Measurements from ENCODE around the gene RHOD. TPM values are rescaled to one million over a fixed set of nuclear protein-coding genes. Genes with fewer than 3 reads are reported as not detected.

Gene RHOD
- total and polyA plus RNA-seq, 9 of the 15 experiments (the other 6 are each of a cell fraction or from before 2014, with no cell fraction given), result not detected

DNA sequence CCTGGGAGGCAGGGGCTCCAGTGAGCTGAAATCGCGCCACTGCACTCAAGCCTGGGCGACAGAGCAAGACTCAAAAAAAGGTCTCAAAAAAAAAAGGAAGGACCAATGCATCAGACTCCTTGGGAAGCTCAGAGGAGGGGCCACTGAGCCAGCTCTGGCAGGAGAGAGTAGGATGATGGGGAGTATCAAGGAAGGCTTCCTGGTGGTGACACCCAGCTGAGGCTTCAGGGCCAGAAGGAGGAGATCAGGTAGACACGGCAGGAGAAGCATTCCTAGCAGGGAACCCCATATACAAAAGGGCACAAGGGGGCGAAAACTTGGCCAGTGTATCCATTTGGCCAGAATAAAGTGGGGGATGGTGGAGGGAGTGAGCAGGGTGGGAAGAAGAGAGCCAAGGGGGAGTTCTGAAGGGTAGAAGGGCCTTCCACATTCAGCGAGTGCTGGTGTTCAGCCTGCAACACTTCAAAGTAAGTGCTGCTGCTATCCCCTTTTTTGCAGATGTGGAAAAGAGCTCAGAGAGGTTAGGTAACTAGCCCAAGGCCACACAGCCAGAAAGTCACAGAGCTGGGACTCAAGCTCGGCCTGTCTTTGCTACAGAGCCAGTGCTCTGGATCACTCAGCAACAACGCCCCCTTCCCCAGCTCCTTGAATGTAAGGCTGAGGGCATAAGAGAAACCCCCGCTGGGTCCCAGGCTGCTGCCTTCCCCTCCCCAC is 5.3 kb upstream of the RHOD start (continued):
- TF ChIP-seq, protein P1, sequence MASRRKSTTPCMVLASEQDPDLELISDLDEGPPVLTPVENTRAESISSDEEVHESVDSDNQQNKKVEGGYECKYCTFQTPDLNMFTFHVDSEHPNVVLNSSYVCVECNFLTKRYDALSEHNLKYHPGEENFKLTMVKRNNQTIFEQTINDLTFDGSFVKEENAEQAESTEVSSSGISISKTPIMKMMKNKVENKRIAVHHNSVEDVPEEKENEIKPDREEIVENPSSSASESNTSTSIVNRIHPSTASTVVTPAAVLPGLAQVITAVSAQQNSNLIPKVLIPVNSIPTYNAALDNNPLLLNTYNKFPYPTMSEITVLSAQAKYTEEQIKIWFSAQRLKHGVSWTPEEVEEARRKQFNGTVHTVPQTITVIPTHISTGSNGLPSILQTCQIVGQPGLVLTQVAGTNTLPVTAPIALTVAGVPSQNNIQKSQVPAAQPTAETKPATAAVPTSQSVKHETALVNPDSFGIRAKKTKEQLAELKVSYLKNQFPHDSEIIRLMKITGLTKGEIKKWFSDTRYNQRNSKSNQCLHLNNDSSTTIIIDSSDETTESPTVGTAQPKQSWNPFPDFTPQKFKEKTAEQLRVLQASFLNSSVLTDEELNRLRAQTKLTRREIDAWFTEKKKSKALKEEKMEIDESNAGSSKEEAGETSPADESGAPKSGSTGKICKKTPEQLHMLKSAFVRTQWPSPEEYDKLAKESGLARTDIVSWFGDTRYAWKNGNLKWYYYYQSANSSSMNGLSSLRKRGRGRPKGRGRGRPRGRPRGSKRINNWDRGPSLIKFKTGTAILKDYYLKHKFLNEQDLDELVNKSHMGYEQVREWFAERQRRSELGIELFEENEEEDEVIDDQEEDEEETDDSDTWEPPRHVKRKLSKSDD (conservative IDR thresholded peaks at IDR 0.05; ENCODE audit: low read length), result no peak
- TF ChIP-seq CBX2 (IDR thresholded peaks at IDR 0.05; ENCODE audit: insufficient read depth, low read length, poor library complexity, severe bottlenecking) (no peak), ZFP36 (IDR thresholded peaks at IDR 0.05; ENCODE audit: low read depth, low read length, partially characterized antibody) (peak; percentile 67), PTBP1 (IDR thresholded peaks at IDR 0.05; ENCODE audit: low read depth, low read length) (0 out of 2 replicates have a peak, but pooled peaks have one; percentile 50)

DNA sequence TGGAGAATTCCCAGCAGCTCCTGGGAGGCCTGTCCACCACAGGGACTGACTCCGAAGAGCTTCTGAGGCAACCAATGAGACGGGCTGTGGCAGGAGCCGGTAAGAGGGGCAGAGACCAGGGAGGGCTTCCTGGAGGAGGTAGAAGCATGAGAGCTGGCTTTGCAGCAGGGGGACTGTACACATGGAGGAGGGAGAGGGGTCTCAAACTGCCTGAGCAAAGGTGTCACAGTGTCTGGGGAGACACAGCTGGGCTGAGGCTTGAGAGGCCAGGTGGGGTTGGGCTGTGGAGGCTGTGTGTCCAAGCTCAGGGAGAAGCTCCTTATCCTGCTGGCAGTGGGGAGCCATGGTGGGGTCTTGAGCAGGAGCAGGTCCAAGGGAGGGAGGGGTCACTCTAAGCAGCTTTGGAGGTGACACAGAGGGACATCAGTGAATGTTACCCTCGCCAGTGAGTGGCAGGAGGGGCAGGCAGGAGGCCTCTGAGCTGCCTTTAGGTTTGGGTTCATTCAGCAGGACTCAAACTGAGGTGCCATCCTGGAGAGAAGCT is 4.6 kb upstream of the RHOD start:
- no peaks in the 10 kb centered on the region for H3K27me3 ChIP-seq (ENCODE audit: control insufficient read depth in 2 of 2, insufficient read depth in 2 of 2, low read length in 2 of 2)
- no peak overlapping the region for H3K4me3 ChIP-seq
- ATAC-seq (no peak), FAIRE-seq (no peak), DNase-seq (ENCODE audit: extremely low read depth in 1 of 4, low spot score in 3 of 4) (no peak)
- no peak overlapping the region for H3K9ac ChIP-seq (ENCODE audit: insufficient read depth in 1 of 2, low read depth in 2 of 2, low read length in 2 of 2)
- ChIA-PET POLR2A (interaction anchor here (0.6 kb wide), 2 partner anchors 8 to 327 kb away, joined by 3 to 4 read pairs; no protein-coding TSS in a partner anchor), CTCF (ENCODE audit: low intra/inter-chr PET ratio) (no interaction called here)
- no peaks in the 10 kb centered on the region for H3K79me2 ChIP-seq (ENCODE audit: control insufficient read depth, insufficient read depth, low read length)
- H3K36me3 ChIP-seq (ENCODE audit: control insufficient read depth, insufficient read depth, low read length), result no peaks in the 10 kb centered on the region
- no TSS peak for BruUV-seq (replicated peaks)
- peaks cover 23 to 43% of the 10 kb centered on the region in 2 experiments for H3K4me1 ChIP-seq (replicated peaks in 1 of 2; ENCODE audit: control insufficient read depth in 2 of 2, insufficient read depth in 2 of 2, low read length in 2 of 2)
- H3K27ac ChIP-seq (ENCODE audit: extremely low read depth, low read depth, low read length), result no peak overlapping the region
- H4K20me1 ChIP-seq (replicated peaks; ENCODE audit: control insufficient read depth, insufficient read depth, low read length), result no peaks in the 10 kb centered on the region
- in situ Hi-C loops (cut with MboI), result no loop called here
- H3K4me2 ChIP-seq (ENCODE audit: insufficient read depth, low read length), result no peak overlapping the region
- no peaks in the 10 kb centered on the region for H3K9me1 ChIP-seq (ENCODE audit: control insufficient read depth, insufficient read depth, low read length)
- no peak overlapping the region for H2AFZ ChIP-seq (ENCODE audit: low read depth, low read length)
- no peaks in the 10 kb centered on the region for H3K9me3 ChIP-seq (replicated peaks; ENCODE audit: control insufficient read depth, insufficient read depth, low read depth, low read length)
- WGBS (ENCODE audit: insufficient coverage, low coverage, missing lambda C conversion rate), result 23% methylated on average over 4 of the region's 4 CpGs
- intact Hi-C loops (cut with micrococcal nuclease), result no loop called here
- no peak for TF ChIP-seq KAT7 (CRISPR knock-in tag; IDR thresholded peaks at IDR 0.05; ENCODE audit: borderline replicate concordance)
- TF ChIP-seq ZFPM2 (CRISPR knock-in tag; IDR thresholded peaks at IDR 0.05), result no peak
- TF ChIP-seq, protein P2, sequence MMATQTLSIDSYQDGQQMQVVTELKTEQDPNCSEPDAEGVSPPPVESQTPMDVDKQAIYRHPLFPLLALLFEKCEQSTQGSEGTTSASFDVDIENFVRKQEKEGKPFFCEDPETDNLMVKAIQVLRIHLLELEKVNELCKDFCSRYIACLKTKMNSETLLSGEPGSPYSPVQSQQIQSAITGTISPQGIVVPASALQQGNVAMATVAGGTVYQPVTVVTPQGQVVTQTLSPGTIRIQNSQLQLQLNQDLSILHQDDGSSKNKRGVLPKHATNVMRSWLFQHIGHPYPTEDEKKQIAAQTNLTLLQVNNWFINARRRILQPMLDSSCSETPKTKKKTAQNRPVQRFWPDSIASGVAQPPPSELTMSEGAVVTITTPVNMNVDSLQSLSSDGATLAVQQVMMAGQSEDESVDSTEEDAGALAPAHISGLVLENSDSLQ (IDR thresholded peaks at IDR 0.05), result no peak
- no peak for TF ChIP-seq ZKSCAN1 (IDR thresholded peaks at IDR 0.05; ENCODE audit: low read depth, low read length)
- no peak for TF ChIP-seq SRSF3 (IDR thresholded peaks at IDR 0.05; ENCODE audit: insufficient read depth, low read length)
- no peak for TF ChIP-seq ZNF41 (CRISPR knock-in tag; conservative IDR thresholded peaks at IDR 0.05)
- TF ChIP-seq KDM1A (IDR thresholded peaks at IDR 0.05), result no peak
- TF ChIP-seq RBM25 (IDR thresholded peaks at IDR 0.05; ENCODE audit: low read depth, low read length, severe bottlenecking), result peak; percentile 8
- TF ChIP-seq ARHGAP35 (IDR thresholded peaks at IDR 0.05; ENCODE audit: partially characterized antibody), result no peak
- peak; percentile 26; the same call in 1 of the 2 replicates for TF ChIP-seq SMARCA5 (IDR thresholded peaks at IDR 0.05)
- no peak for TF ChIP-seq CCNT2 (IDR thresholded peaks at IDR 0.05; ENCODE audit: borderline replicate concordance, extremely low read depth, insufficient read length, low read depth, low read length)
- no peak for TF ChIP-seq SOX6 (IDR thresholded peaks at IDR 0.05)
- TF ChIP-seq ZFP36 (IDR thresholded peaks at IDR 0.05; ENCODE audit: low read depth, low read length, partially characterized antibody), result peak; percentile 73
- no peak for TF ChIP-seq EP400 (IDR thresholded peaks at IDR 0.05)

All from K562 (cell line).